Measurements from ENCODE around the gene PYCR2.

- TF ChIP-seq, protein P1, sequence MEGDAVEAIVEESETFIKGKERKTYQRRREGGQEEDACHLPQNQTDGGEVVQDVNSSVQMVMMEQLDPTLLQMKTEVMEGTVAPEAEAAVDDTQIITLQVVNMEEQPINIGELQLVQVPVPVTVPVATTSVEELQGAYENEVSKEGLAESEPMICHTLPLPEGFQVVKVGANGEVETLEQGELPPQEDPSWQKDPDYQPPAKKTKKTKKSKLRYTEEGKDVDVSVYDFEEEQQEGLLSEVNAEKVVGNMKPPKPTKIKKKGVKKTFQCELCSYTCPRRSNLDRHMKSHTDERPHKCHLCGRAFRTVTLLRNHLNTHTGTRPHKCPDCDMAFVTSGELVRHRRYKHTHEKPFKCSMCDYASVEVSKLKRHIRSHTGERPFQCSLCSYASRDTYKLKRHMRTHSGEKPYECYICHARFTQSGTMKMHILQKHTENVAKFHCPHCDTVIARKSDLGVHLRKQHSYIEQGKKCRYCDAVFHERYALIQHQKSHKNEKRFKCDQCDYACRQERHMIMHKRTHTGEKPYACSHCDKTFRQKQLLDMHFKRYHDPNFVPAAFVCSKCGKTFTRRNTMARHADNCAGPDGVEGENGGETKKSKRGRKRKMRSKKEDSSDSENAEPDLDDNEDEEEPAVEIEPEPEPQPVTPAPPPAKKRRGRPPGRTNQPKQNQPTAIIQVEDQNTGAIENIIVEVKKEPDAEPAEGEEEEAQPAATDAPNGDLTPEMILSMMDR (IDR thresholded peaks at IDR 0.05): no peak
- TF ChIP-seq ZFX (IDR thresholded peaks at IDR 0.05; ENCODE audit: borderline replicate concordance): no peak
These were observed 35.0 kb downstream of the PYCR2 start, which contains the start of gene LEFTY1 for GRCh38 chr1:225888898-225889601.
